ES-I3 (cell line): ENCODE data around the gene MEG3.
"Not testable (repeated sequence)": the region's sequence is repeated elsewhere in the genome, so short reads cannot be mapped to it uniquely, and the experiment has no call there.

Source experiments
- H3K36me3 ChIP-seq: 2 replicates; pipeline ENCODE4 v1.6.1; 2013; ENCODE audit warnings: mild to moderate bottlenecking, low read length, control low read depth, moderate library complexity; ENCODE audit not compliant: insufficient read depth
- H3K4me1 ChIP-seq: 2 replicates; pipeline ENCODE4 v1.6.1; 2013; ENCODE audit warnings: mild to moderate bottlenecking, control low read depth, low read length; ENCODE audit not compliant: insufficient read depth
- H3K9ac ChIP-seq: 2 replicates; pipeline ENCODE4 v1.6.1; 2013; ENCODE audit warnings: low read depth, mild to moderate bottlenecking, low read length, moderate library complexity
- H3K9me3 ChIP-seq: 2 replicates; pipeline ENCODE4 v1.6.1; 2013; ENCODE audit warnings: mild to moderate bottlenecking, low read length, moderate library complexity; ENCODE audit not compliant: control insufficient read depth, insufficient read depth

Gene MEG3

GRCh38 chr14:100815478-100816285, 10.2 kb upstream of the MEG3 start:
- Histone ChIP-seq H3K36me3 (no peaks in the 10 kb centered on the region; the same call in 1 of the 2 replicates), H3K9ac (no peak overlapping the region), H3K9me3 (peaks cover 4% of the 10 kb centered on the region; the same call in 1 of the 2 replicates), H3K4me1 (peaks cover 7% of the 10 kb centered on the region)

- Histone ChIP-seq H3K9me3 (no peaks in the 10 kb centered on the region), H3K36me3 (no peaks in the 10 kb centered on the region; the same call in 1 of the 2 replicates), H3K4me1 (peaks cover 7% of the 10 kb centered on the region), H3K9ac (no peak overlapping the region)
These were observed 9.5 kb upstream of the MEG3 start for GRCh38 chr14:100816286-100816949.

- Histone ChIP-seq H3K4me1 (peaks cover 7% of the 10 kb centered on the region), H3K9ac (no peak overlapping the region), H3K9me3 (no peaks in the 10 kb centered on the region), H3K36me3 (no peaks in the 10 kb centered on the region)
These were observed 8.7 kb upstream of the MEG3 start for GRCh38 chr14:100816950-100817901.

GRCh38 chr14:100818221-100818699, 7.7 kb upstream of the MEG3 start:
- no peak overlapping the region for H3K9ac ChIP-seq
- H3K36me3 ChIP-seq = no peaks in the 10 kb centered on the region
- peaks cover 7% of the 10 kb centered on the region for H3K4me1 ChIP-seq
- no peaks in the 10 kb centered on the region for H3K9me3 ChIP-seq

GRCh38 chr14:100818923-100819322, 7.0 kb upstream of the MEG3 start:
- not testable (repeated sequence) for H3K36me3 ChIP-seq, H3K9me3 ChIP-seq, H3K4me1 ChIP-seq, H3K9ac ChIP-seq

GRCh38 chr14:100819453-100819828, 6.5 kb upstream of the MEG3 start:
- H3K36me3 ChIP-seq = no peaks in the 10 kb centered on the region
- H3K4me1 ChIP-seq = peaks cover 7% of the 10 kb centered on the region
- no peak overlapping the region for H3K9ac ChIP-seq
- no peaks in the 10 kb centered on the region for H3K9me3 ChIP-seq

GRCh38 chr14:100819829-100820475, 6.0 kb upstream of the MEG3 start:
- H3K36me3 ChIP-seq = no peaks in the 10 kb centered on the region
- H3K4me1 ChIP-seq = peaks cover 7% of the 10 kb centered on the region
- H3K9me3 ChIP-seq = no peaks in the 10 kb centered on the region
- H3K9ac ChIP-seq = no peak overlapping the region

- H3K9ac ChIP-seq = no peak overlapping the region
- peaks cover 6% of the 10 kb centered on the region for H3K4me1 ChIP-seq
These were observed 5.0 kb upstream of the MEG3 start for GRCh38 chr14:100820957-100821356.

GRCh38 chr14:100822013-100822412, 3.9 kb upstream of the MEG3 start:
- H3K36me3 ChIP-seq = no peaks in the 10 kb centered on the region
- no peaks in the 10 kb centered on the region for H3K4me1 ChIP-seq
- H3K9me3 ChIP-seq = no peaks in the 10 kb centered on the region
- no peak overlapping the region for H3K9ac ChIP-seq

More at GRCh38 chr14:100820957-100821356, 5.0 kb upstream of the MEG3 start:
- Histone ChIP-seq H3K36me3 (no peaks in the 10 kb centered on the region), H3K9me3 (no peaks in the 10 kb centered on the region)

GRCh38 chr14:100822532-100823296, 3.2 kb upstream of the MEG3 start:
- H3K9ac ChIP-seq = no peak overlapping the region
- H3K9me3 ChIP-seq = no peaks in the 10 kb centered on the region
- H3K36me3 ChIP-seq = no peaks in the 10 kb centered on the region
- H3K4me1 ChIP-seq = no peaks in the 10 kb centered on the region

GRCh38 chr14:100823413-100824080, 2.4 kb upstream of the MEG3 start:
- no peaks in the 10 kb centered on the region for H3K36me3 ChIP-seq
- H3K4me1 ChIP-seq = no peaks in the 10 kb centered on the region
- no peaks in the 10 kb centered on the region for H3K9me3 ChIP-seq
- H3K9ac ChIP-seq = no peak overlapping the region

- Histone ChIP-seq H3K36me3 (no peaks in the 10 kb centered on the region), H3K9ac (no peak overlapping the region), H3K4me1 (no peaks in the 10 kb centered on the region), H3K9me3 (no peaks in the 10 kb centered on the region)
These were observed 1.8 kb upstream of the MEG3 start for GRCh38 chr14:100824091-100824551.
